Brain pericyte (primary cell): Measurements from ENCODE around the gene ZDHHC12.

Experiments used
- DNase-seq: peaks from one replicate; pipeline ENCODE4 v3.0.0-alpha.2; 2012; ENCODE audit warnings: low read depth, low spot score

The ZDHHC12 gene

DNA sequence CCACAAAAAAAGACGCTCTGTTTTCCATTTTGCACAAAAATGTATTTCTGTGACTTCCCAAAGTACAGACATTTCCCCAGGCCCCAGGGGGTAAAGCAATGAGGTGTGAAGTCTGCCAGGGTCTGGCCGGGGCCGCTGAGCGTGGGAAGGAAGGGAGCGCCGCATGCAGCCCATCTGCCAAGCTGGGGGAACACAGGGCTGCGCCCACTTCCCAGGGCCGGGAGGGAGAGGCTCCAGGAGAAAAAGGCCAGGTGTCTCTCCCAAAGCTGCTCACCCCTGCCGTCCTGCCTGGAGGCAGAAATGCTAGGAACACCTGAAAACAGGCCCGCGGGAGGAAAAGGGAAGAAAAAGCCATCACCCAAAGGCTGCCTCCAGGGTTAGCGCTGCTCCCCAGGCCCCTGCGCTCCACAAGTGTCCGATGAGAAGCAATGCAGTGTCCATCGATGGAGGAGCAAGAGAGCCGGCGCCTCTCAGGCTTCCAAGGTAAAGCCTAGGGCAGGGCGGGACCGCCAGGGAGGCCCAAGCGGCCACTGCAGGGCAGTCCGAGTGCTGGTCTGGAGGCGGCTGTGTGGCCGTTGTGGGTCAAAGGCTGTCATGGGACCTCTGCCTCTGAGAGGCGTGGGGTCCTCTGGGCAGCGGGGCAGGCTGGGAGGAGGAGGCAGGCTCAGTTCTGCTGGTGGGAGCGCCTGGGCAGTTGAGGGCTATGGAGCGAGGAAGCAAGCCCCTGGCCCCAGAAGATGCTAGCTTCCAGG, 6.0 kb upstream of the ZDHHC12 start:
- DNase-seq, result no peak

DNA sequence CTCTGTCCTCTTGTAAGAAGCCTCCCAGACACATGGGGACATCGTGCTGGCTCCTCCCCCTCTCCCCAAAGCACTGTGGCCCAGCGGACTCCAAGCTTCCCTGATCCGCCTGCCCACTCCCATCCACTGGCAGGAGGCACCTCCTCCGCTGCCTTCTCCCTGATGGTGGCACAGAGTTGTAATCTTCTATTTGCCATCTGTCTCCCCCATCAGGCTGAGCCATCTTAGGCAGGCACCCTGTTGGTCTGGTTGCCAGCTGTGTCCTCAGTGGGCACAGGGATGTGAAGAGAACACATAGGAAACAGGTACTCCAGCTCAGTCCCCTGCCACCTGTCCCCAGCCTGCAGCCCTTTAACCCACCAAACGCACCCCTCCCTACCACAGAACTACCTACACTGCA, 5.4 kb upstream of the ZDHHC12 start:
- no peak for DNase-seq

DNA sequence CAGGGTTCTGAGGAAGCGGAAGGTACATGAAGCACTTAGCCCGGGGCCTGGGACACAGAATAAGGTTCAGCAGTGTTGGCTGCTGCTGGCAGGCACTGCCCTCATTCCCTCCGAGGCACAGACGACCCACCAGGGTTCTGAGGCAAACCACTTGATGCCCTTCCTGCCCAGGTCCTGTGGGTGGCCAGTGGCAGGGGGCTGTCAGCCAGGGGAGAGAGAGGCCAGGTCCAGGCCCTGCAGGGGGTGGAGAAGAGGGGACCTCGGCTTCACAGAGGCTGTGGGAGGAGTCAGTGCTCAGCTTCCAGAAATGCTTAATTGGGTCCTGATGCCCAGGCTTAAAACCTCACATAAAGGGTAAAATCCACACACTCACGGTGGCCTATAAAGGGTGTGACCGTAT, 4.4 kb upstream of the ZDHHC12 start:
- DNase-seq, result no peak

DNA sequence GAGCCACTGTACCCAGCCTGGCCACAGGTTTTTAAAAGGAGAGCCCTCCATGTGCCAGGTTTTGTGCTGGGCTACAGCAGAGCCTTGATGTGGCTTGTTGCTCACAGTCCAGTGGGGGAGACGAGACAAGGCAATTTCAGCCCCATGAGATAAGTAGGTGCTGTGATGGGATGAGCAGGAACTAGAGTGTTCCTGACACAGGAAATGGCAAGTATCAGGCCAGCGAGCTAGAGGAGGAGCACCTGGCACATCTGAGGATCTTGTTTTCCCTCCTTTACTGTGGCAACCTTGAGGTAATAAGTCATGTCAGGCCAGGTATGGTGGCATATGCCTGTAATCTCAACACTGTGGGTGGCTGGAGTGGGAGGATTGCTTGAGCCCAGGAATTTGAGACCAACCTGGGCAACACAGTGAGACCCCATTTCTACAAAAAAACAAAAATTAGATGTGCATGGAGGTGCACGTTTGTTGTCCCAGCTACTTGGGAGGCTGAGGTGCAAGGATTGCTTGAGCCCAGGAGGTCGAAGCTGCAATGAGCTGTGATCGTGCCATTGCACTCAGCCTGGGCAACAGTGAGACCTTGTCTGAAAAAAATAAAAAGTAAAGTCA, 3.8 kb upstream of the ZDHHC12 start:
- DNase-seq, result no peak

DNA sequence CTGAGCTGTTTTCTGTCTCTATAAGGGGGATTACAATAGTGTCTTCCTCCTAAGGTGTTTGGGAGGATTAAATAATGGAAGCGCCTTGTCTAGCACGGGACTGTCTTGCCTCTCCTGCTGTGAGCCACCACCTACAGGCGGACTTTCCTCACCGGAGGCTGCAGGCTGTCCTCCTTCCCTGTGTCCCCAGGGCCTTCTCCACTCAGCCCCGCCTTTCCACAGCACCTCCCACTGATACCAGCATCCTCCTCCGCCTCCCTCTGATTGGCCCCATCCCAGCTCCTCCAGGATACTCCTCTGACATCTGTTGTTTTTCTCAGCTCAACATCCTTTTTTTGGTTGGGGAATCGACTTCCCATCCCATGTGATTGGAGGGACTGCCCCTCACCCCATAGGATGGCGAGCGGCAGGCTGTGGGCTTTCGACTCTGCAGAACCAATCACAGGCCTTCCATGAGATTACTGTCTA, 851 bp upstream of the ZDHHC12 start:
- no peak for DNase-seq

DNA sequence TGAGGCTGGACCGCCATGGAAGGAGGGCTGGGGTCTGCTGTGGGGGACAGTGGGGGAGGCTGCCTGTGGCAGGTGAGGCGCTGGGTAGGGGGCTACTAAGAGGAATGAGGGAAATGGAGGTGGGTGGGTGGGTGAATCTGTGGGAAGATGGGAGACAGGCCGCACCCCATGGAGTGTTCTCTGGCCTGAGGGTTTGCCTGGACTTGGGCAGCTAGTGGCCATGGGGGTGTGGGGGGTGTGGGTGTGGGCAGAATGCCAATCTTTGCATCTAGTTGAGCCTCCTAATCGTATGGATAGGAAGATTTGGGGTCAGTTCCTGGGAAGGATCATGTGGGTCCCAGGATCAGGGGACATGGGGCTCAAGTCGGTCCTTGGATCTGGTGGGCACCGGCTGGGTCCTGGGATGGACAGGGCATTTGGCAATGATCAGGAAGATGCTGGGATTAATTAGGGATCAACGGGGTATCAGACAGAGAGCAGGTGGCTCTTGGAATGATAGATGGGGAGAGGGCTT, 518 bp downstream of the ZDHHC12 start:
- DNase-seq, result no peak

DNA sequence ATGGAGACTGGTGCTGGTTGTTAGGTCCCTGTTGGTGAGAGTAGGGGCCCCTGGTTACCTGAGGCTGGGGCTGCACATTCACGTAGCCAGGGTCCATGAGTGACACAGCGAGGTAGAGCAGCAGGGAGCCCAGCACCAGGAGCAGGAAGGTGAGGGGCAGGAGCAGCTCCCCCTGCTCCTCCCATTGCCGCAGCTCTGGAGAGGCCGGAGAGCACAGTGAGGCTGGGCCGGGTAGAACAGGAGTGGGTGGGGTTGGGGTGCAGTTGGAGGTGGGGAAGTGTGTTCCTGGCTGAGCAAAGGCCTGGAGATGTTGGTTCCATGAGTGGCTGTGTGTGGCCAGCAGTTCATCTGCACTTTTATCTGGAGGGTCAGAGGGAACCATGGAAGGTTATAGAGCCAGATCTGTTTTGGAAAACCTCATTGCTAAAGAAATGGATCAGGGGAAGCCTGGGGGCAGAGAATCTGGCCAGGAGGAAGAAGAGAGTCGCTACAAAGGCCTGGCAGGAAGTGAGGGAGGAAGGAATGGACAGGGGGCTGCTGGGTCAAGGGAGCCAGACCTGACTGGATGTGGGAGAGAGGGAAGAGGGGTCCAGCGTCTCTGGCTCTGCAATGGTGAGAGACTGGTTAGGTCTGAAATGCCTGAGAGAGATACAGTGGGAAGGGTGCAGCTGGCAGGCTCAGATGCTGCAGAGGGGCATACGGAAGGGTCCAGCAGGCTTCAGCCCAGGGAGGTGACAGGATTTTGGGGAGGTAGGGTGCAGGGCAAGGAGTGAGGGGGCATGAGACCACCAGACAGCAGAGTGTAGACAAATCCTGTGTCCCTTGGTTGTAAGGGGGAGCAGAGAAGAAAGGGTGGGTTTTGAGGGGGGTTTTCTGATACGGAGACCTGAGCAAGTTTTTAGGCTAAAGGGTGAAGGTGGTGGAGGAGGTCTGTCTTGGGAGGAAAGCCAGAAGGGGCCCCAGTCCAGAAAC, 1.3 kb downstream of the ZDHHC12 start:
- no peak for DNase-seq

DNA sequence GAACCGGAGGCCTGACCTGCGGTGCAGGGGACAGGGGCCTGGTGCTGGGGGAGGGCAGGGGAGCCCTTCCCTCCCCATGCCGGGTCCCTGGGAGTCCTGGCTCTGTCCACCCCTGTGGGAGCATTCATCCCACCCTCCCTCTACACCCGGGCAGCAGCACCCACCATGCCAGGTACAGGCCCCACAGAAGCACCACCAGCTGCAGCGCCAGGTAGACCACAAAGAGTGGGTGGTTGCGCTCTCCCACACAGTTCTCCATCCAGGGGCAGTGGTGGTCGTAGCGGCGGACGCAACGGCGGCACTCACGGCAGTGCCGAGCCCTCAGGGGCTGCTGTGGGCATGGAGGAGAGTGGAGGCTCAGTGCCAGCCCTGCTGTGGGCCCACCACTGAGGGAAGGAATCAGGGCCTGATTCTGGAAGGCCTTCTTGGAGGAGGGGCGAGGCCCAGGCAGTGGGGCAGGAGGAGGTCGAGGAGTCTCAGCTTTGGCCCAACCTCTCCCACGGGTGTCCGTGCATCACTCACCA, 2.4 kb downstream of the ZDHHC12 start:
- no peak for DNase-seq

DNA sequence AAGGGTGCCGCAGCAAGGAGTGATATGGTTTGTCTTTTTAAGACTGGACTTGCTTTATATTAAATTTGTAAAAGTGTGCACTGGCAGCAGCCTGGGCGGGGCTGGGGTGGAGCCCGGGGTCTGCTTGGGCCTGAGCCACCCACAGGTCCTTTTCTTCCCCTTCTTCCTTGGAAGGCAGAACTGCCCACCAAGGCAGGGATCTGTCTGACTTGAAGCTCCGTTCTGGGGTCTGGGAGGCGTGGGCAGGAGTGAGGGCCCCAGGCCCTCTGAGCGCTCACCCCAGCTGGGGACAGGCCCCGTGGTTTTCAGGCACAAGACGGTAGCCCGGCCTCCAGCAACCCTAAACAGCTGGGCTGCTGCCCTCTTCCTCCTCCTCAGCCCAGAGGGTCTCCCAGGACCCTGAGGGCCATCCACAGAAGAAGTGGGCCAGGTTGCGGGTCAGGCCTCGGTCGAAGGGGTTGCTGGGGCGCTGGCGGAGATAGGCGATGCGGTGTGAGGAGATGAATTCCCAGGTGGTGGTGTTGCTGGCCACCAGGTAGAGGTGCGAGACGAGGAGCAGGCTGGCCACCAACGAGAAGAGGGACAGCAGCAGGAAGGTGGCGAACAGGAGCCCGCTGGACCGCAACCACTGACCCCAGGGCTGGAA, 3.0 kb downstream of the ZDHHC12 start:
- DNase-seq, result no peak

DNA sequence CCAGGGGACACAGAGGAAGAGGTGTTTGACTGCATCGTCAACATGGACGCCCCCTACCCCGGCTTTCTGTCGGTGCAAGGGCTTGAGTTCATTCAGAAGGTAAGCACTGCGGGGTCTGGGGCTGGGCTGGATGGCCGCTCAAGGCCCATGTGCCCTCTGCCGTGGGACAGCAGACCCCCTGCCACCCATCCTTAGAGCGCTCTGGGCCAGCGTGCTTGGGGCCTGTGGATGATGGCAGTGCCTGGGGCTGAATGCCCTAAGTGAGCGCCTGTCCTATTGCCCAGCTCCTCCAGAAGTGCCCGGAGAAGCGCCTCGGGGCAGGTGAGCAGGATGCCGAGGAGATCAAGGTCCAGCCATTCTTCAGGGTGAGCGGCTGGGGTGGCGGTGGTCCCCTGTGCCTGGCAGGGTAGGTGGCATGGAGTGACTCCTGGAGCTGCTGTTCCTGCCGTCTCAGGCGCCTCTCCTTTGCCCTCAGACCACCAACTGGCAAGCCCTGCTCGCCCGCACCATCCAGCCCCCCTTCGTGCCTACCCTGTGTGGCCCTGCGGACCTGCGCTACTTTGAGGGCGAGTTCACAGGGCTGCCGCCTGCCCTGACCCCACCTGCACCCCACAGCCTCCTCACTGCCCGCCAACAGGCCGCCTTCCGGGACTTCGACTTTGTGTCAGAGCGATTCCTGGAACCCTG, 3.9 kb downstream of the ZDHHC12 start:
- DNase-seq, result no peak

DNA sequence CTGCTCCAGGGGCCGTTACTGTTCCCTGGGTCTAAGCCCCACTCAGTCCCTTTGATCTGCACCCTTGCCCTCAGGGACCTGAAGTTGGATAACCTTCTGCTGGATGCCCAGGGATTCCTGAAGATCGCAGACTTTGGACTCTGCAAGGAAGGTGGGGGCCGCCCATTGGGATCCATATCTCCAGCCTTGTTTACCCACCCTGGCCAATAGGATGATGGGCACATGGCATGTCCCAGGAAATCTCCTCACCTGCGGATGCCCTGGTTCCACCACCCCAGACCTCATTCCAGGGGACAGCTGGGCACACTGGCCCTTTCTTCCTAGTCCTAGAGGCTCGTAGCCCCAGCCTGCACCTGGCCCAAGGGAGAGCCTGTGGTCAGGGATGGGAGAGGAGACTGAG, 5.5 kb downstream of the ZDHHC12 start:
- no peak for DNase-seq

DNA sequence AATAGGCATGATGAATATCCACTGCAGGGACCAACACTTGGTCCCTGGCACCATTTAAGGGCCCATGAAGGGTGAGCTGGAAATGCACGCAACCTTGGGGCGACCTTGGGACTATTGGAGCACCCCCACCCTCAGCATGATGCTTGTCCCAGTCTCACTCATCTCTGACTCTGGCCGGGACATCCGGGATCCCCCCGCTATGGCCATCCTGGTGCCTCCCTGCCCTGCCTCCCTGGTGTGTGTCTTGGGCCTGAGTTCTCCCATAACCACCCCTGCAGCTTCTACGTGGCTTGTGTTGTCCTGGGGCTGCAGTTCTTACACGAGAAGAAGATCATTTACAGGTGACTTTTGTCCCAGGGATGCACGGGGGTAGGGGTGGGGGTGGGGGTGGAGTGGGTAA, 5.9 kb downstream of the ZDHHC12 start:
- DNase-seq, result no peak

DNA sequence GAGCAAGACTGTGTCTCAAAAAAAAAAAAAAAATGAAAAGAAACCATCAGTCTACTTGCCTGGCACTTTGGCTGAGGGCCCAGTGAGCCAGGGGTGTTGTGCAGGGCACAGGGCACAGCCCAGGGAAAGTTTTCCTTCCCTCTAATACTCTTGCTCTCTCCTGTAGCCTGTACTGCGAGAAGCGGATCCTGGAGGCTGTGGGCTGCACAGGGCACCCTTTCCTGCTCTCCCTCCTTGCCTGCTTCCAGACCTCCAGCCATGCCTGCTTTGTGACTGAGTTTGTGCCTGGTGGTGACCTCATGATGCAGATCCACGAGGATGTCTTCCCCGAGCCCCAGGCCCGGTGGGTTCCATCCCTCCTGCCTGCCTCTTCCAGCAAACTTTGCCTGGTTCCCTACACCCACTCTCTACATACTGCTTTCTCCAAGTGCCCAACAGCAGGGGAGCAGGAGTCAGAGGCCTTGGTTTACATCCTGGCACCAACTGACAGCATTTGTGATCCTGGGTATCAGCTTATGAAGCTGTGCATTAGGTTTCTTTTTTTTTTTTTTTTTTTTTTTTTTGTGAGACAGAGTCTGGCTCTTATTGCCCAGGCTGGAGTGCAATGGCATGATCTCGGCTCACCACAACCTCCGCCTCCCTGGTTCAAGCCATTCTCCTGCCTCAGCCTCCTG, 7.2 kb downstream of the ZDHHC12 start:
- no peak for DNase-seq

DNA sequence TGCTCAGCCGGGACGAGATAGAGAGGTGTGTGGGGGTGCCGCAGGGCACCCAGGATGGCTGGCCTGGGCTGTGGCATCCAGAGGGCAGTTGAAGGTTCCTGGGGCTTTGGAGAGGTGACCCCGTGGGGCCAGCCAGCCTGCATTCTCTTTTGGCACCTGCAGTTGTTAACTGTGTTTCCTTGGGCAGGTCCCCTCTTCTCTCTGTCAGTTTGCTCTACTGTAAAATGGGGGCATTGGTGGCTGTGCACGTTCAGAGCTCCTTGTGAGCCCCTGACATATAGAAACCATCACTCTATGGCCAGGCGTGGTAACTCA, 8.5 kb downstream of the ZDHHC12 start:
- no peak for DNase-seq

DNA sequence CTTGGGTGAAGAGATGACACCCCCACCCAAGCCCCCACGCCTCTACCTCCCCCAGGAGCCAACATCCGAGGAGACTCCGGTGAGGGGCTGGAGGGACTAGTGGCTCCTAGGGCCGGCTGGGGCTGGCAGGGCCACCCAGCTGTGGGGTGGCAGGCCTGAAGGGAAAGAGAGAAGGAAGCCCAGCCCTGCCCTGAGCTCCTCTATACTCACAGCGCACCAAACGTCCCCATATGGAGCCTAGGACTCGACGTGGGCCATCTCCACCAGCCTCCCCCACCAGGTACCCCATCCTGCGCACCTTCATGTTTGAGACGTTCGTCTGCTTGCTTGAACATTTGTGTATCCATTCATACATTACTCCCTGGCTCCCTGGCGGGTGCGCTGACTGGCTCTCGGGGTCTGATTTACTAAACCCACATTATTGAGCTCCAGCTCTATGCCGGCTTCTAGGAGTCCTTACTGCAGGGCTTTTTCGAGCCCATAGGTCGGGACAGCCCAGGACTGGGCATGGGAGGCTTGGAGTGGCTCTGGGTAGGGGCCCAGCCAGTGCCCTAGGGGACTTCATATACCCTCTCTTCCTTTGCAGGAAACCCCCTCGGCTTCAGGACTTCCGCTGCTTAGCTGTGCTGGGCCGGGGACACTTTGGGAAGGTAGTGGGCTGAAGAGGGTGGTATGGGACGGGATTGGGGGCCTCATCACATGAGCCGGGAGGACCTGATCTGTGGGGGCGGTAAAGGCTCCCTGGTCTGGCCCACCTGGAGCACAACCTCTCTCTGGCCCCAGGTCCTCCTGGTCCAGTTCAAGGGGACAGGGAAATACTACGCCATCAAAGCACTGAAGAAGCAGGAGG, 9.1 kb downstream of the ZDHHC12 start:
- no peak for DNase-seq

DNA sequence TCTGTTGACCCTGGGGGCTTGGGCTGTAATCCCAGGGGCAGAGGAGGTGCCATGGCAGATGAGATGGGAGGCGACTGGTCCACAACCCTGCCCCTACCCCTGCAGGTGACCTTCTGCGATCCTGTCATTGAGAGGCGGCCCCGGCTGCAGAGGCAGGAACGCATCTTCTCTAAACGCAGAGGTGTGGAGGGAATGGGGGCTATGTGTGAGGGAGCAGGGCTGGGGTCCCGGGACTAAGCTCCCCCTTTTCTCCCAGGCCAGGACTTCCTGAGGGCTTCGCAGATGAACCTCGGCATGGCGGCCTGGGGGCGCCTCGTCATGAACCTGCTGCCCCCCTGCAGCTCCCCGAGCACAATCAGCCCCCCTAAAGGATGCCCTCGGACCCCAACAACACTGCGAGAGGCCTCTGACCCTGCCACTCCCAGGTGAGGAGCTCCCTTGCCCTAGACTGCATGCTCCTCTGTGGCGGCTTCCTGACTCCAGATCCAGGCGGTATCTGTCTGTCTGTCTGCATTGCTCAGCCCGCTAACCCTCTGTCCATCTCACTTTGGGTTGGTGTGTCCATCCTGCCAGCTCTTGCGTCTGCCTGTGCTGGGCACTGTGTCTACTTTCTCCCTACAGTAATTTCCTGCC, 9.9 kb downstream of the ZDHHC12 start:
- DNase-seq, result no peak

DNA sequence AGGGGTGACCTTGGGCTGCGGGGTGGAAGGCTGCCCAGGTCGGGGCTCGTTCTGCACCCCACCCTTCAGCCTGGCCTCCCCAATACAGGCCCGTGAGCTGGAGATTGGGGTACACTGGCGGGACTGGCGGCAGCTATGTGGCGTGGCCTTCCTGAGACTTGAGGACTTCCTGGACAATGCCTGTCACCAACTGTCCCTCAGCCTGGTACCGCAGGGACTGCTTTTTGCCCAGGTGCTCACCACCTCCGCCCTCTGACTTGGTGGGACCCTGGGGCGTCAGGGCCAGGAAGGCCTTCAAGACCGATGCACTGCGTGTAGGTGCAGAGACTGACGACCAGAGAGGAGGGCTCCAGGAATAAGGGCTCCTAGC, 10.5 kb downstream of the ZDHHC12 start:
- DNase-seq, result no peak

DNA sequence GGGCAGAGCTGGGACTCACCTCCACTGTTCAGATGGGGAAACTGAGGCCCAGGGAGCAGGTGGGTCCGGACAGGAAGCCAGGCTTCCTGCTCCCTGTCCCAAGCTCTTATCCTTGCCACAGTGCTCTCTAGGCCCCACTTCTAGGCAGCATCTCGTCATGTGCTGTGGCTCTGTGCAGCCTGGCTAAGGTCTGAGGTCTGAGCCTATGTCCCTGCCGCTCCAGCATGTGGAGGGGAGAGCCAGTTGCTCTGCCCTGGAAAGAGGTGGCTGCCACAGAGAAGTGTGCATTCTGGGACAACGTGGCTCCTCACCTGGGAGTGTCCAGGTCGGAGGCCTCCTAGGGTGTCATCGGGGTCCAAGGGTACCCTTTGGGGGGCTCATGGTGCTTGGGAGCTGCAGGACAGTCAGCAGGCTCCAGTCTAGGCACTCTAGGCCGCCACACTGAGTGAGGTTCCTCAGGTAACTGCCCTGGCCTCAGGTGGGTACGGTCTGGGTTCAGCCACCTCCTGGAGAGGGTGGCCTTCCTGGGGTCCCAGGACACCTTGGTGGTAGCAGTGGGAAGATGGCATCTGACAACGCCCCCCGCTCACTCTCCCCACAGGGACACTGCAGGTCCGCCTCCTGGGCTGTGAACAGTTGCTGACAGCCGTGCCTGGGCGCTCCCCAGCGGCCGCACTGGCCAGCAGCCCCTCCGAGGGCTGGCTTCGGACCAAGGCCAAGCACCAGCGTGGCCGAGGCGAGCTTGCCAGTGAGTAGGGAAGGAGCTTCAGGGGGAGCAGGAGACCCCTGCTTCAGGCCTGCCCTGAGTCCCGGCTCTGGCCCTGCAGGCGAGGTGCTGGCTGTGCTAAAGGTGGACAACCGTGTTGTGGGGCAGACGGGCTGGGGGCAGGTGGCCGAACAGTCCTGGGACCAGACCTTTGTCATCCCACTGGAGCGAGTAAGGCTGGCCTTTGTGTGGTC, 11.2 kb downstream of the ZDHHC12 start:
- no peak for DNase-seq
